GM19023 (cell line): ENCODE results near the gene MRPL4.

Experiments
- ATAC-seq: cut with Tn5 transposase; IDR thresholded peaks from one replicate; pipeline ENCODE4 v1.9.1; 2021; ENCODE audit warnings: mild to moderate bottlenecking, moderate library complexity; ENCODE audit not compliant: unreplicated experiment

MRPL4 gene

DNA sequence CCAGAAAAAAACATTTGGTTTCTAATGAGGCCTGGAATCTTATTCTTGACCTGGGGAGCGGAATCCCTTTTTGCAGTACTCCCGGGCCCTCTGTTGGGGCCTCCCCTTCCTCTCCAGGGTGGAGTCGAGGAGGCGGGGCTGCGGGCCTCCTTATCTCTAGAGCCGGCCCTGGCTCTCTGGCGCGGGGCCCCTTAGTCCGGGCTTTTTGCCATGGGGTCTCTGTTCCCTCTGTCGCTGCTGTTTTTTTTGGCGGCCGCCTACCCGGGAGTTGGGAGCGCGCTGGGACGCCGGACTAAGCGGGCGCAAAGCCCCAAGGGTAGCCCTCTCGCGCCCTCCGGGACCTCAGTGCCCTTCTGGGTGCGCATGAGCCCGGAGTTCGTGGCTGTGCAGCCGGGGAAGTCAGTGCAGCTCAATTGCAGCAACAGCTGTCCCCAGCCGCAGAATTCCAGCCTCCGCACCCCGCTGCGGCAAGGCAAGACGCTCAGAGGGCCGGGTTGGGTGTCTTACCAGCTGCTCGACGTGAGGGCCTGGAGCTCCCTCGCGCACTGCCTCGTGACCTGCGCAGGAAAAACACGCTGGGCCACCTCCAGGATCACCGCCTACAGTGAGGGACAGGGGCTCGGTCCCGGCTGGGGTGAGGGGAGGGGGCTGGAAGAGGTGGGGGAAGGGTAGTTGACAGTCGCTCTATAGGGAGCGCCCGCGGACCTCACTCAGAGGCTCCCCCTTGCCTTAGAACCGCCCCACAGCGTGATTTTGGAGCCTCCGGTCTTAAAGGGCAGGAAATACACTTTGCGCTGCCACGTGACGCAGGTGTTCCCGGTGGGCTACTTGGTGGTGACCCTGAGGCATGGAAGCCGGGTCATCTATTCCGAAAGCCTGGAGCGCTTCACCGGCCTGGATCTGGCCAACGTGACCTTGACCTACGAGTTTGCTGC, 35.1 kb downstream of the MRPL4 start, which contains the start of gene ICAM4:
Gene ICAM4 (plus strand): TSS at position 153 of the 935 bp plus-strand sequence. CDS start 58 bp downstream, at position 211.
- ATAC-seq: no peak

DNA sequence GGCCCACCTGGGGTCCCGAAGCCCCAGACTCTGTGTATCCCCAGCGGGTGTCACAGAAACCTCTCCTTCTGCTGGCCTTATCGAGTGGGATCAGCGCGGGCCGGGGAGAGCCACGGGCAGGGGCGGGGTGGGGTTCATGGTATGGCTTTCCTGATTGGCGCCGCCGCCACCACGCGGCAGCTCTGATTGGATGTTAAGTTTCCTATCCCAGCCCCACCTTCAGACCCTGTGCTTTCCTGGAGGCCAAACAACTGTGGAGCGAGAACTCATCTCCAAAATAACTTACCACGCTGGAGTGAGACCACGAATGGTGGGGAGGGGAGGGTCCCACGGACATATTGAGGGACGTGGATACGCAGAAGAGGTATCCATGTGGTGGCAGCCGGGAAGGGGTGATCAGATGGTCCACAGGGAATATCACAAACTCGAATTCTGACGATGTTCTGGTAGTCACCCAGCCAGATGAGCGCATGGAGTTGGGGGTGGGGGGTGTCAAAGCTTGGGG, 36.7 kb downstream of the MRPL4 start:
- no peak for ATAC-seq

DNA sequence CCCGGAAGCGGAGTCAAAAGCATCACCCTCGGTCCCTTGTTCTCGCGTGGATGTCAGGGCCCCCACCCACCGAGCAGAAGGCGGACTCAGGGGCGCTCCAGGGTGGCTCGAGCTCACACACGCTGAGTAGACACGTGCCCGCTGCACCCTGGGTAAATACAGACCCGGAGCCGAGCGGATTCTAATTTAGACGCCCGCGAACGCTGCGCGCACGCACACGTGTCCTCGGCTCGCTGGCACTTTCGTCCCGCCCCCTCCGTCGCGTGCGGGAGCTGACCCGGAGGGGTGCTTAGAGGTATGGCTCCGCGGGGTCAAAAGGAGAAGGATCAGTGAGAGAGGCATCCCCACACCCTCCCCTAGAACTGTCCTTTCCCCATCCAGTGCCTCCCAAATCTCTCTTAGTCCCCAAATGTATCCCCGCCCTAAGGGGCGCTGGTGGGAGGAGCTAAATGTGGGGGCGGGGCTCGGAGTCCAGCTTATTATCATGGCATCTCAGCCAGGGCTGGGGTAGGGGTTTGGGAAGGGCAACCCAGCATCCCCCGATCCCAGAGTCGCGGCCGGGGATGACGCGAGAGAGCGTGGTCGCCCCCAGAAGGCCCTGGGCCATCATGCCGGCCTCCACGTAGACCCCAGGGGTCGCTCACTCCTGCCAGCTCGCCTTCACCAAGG, 37.3 kb downstream of the MRPL4 start:
- no peak for ATAC-seq

DNA sequence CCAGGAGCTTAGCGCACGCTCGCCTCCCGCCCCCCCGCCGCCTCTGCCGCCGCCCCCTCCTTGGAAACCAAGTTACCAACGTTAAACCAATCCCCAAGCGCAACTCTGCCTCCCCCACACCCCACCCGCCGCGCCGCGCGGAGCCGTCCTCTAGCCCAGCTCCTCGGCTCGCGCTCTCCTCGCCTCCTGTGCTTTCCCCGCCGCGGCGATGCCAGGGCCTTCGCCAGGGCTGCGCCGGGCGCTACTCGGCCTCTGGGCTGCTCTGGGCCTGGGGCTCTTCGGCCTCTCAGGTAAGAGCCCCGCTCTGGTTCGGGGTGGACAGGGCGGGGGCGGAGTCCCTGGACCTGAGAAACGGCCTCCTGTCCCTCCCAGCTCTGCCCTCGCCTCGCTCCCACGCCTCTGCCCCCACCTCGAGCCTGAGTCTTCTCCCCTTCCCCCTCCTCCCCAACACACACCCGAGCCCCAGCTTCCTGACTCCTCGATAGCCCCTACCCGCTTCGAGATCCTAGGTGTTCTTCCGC, 37.9 kb downstream of the MRPL4 start, which contains the start of gene ICAM5:
Gene ICAM5 (plus strand): TSS at position 117 of the 521 bp plus-strand sequence. CDS start 92 bp downstream, at position 209.
- ATAC-seq: no peak

DNA sequence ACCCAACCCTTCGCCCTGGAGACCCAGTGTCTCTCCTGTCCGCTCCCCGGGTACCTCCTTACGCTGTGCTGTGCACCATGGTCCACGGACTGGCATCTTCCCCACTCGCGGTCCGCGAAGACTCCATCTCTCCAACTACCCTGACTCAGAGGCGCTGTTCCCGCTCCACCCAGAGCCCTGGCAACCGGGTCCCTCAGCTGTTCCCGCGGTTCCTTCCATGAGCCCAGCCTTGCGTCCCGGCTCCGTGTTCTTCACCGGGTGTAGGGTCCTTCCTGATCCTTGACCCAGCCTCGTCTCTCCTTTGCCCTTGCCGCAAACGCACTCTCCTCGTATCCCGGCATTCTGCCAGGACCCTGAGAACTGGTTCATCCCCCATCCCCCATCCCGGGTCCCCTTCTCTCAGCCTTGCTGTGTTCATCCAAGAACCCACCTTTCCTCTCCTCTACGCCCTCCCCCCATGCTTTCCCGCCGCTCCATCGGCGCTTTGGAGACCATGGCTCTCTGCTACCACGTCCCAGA, 38.4 kb downstream of the MRPL4 start:
- no peak for ATAC-seq

DNA sequence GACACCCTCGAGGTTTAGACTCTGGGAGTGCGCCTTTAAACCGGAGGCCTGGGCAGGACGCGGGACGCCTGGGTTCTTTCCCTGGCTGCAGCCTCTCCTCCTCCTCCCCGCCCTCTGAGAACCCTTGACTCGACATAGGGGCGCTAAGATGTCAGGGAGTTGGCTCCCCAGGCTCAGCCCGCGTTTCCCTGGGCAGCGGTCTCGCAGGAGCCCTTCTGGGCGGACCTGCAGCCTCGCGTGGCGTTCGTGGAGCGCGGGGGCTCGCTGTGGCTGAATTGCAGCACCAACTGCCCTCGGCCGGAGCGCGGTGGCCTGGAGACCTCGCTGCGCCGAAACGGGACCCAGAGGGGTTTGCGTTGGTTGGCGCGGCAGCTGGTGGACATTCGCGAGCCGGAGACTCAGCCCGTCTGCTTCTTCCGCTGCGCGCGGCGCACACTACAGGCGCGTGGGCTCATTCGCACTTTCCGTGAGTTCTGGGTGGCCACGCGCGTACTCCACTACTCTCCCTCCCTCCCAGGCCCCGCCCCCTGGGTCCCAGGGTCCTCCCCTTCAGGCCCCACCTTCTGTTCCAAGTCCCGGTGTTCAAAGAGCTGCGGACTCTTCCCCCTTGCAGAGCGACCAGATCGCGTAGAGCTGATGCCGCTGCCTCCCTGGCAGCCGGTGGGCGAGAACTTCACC, 39.0 kb downstream of the MRPL4 start:
- no peak for ATAC-seq

DNA sequence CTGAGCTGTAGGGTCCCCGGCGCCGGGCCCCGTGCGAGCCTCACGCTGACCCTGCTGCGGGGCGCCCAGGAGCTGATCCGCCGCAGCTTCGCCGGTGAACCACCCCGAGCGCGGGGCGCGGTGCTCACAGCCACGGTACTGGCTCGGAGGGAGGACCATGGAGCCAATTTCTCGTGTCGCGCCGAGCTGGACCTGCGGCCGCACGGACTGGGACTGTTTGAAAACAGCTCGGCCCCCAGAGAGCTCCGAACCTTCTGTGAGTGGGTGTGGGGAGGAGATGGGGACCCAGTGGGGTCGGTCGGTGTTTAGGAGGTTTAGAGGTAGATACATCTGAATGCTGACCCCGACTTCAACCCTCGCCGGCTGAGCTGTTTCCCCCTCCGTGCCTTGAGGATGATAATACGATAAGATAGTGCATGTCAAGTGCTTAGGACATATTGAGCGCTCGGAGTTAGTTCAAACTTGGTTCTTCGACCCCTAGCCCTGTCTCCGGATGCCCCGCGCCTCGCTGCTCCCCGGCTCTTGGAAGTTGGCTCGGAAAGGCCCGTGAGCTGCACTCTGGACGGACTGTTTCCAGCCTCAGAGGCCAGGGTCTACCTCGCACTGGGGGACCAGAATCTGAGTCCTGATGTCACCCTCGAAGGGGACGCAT, 39.7 kb downstream of the MRPL4 start:
- ATAC-seq: no peak

DNA sequence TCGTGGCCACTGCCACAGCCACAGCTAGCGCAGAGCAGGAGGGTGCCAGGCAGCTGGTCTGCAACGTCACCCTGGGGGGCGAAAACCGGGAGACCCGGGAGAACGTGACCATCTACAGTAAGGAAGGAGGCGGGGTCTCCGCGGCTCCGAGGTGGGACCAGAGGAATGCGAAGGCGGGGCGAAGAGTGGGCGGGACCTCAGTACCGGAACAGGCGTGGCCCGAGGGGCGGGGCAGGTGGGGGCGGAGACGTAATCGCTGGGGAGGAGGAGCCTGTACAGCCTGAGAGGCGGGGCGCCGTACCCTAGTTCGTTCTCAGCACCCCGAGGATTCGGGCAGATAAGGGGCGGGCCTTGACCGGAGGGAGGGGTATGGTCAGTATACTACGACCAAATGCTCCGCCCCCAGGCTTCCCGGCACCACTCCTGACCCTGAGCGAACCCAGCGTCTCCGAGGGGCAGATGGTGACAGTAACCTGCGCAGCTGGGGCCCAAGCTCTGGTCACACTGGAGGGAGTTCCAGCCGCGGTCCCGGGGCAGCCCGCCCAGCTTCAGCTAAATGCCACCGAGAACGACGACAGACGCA, 40.3 kb downstream of the MRPL4 start:
- no peak for ATAC-seq

DNA sequence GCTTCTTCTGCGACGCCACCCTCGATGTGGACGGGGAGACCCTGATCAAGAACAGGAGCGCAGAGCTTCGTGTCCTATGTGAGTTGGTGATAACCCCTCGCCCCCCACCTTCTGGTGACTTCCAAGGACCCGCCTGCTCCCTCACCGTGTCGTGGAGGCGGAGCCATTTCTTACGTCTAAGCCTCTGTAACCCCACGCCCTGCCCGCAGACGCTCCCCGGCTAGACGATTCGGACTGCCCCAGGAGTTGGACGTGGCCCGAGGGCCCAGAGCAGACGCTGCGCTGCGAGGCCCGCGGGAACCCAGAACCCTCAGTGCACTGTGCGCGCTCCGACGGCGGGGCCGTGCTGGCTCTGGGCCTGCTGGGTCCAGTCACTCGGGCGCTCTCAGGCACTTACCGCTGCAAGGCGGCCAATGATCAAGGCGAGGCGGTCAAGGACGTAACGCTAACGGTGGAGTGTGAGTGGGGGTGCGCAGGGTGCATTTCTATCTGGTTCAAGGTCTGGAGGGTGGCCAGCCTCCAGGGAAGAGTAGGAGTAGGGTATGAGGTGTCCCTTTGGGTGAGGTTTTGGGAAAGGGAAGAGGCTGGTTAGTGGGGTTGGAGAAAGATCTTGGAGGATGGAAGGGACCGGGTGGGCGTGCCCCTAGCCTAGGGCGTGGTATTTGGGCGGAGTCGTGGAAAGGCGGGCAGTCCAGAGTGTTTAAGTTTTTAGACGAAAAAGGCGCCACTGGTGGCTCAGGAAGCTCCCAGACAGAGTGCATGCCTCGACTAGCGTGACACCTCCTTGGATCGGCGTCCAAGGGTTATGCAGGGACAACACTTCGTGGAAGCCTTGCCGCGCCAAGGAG, 41.0 kb downstream of the MRPL4 start:
- no peak for ATAC-seq

DNA sequence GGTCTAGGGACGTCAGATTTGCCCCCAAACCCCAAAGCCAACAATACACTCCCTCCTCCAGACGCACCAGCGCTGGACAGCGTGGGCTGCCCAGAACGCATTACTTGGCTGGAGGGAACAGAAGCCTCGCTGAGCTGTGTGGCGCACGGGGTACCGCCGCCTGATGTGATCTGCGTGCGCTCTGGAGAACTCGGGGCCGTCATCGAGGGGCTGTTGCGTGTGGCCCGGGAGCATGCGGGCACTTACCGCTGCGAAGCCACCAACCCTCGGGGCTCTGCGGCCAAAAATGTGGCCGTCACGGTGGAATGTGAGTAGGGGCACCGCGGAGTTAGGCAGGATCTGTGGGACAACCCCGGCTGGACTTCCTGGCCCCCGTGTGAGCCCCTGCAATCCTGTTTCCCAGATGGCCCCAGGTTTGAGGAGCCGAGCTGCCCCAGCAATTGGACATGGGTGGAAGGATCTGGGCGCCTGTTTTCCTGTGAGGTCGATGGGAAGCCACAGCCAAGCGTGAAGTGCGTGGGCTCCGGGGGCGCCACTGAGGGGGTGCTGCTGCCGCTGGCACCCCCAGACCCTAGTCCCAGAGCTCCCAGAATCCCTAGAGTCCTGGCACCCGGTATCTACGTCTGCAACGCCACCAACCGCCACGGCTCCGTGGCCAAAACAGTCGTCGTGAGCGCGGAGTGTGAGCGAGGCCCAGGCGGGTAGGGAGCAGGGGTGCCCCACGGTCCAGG, 41.8 kb downstream of the MRPL4 start:
- no peak for ATAC-seq

DNA sequence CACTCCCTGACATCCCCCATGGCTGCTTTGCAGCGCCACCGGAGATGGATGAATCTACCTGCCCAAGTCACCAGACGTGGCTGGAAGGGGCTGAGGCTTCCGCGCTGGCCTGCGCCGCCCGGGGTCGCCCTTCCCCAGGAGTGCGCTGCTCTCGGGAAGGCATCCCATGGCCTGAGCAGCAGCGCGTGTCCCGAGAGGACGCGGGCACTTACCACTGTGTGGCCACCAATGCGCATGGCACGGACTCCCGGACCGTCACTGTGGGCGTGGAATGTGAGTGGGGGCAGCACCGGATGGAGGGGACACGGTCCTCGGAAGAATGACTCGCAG, 42.3 kb downstream of the MRPL4 start:
- ATAC-seq: no peak

DNA sequence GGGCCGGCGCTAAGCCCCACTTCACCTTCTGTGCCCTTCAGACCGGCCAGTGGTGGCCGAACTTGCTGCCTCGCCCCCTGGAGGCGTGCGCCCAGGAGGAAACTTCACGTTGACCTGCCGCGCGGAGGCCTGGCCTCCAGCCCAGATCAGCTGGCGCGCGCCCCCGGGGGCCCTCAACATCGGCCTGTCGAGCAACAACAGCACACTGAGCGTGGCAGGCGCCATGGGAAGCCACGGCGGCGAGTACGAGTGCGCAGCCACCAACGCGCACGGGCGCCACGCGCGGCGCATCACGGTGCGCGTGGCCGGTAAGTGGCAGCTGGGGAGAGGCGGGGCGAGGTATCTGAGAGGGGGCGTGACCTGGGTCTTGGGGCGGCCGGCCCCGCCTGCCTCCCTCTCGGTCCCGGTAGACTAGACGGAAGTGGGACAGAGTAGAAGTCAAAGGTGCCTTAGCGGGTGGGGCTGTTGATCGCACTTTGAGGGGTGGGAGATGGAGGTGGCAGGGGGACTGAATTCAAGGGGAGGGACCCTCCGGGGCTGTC, 43.4 kb downstream of the MRPL4 start:
- ATAC-seq: peak; percentile 46

DNA sequence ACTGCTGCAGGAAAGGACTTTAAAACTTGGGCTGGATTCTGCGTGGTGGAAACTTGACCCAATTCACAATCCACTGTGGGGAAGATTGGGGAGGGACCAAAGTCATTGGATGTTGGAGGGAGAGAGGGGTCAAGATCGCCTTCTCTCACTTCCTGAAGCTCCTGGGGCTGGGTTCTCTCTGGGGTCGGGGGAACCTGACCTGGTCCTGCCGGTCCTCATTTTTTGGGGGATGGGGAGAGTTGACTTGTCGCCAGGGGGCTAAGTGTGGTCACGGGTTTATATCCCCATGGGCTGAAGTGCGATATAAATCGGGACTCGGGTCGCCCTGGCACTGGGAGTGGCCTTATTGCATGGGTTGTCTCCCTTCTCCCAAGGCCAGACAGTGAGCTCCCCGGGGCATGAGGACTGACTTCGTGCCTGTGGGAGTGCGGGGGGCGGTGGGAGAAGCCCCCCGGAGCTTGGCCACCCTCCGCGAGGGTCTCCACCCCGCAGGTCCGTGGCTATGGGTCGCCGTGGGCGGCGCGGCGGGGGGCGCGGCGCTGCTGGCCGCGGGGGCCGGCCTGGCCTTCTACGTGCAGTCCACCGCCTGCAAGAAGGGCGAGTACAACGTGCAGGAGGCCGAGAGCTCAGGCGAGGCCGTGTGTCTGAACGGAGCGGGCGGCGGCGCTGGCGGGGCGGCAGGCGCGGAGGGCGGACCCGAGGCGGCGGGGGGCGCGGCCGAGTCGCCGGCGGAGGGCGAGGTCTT, 44.0 kb downstream of the MRPL4 start:
- no peak for ATAC-seq

DNA sequence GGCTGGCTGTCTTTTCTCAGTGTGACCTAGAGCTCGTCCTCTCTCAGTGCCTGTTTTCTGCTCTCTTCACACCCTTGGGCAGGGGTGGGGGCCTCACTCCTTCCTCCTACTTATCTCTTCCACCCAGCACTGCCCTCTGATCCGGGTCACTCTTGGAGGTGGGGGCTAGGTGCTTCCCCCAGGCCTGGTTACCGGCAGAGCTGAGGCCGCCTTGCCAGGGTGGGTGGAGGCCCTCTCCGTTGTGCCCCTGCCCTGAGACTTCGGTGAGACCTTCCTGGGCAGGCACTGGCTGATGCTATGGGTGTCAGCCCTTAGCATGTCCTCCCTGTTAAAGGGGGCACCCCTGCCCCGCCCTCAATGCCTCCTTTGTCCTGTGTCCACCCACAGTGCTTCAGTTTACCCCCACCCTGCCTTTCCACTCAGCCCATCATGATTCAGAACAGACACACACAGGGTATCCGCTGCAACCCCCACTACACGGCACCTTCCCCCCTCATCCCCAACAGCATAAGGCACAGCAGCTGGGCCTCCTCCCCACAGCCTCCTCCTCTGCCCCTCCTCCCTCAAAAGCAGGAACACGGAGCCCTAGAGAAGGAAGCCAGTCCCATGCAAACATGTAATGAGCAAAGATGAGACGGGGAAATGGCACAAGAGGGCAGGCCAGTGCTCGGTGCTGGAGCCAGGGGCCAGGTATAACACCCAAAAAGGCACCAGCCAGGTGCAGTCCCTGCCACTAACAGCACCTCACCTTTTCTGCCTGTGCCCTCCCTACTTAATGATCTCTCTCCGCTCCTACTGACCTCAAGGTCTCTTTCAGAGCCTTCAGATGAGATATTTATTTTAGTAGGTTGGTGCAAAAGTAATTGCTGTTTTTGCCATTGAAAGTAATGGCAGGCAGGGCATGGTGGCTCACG, 47.8 kb downstream of the MRPL4 start:
- ATAC-seq: no peak

DNA sequence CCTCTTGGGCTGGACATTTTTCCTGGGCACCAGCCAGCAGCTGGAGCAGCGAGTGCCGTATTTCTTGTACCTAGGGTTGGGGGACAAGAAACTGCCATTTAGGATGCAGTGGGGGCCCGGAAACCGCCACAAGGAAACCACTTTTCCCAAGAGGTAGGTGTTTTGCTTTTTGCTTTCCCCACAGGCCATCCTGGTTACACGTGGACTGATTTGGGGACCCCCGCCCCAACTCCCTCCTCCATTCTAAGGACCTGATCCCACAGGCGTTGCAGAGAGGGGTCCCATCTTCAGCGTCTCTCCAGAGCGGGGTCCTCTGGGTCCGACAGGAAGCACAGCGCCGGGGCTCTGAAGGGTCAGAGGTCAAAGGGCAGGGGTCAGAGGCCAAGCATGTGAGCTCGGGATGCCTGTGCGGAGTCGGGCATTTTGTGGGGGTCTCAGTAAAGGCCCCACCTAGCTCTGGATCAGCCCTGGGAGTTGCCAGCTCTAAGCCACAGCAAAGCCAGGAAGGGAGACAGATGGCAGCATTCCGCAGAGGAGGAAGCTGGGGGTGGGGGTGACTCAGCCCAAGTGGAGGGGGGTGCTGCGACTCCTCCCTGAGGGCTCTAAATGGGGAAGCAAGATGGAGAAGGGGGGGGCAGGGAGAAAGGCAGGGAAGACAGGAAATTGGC, 53.3 kb downstream of the MRPL4 start:
- no peak for ATAC-seq

DNA sequence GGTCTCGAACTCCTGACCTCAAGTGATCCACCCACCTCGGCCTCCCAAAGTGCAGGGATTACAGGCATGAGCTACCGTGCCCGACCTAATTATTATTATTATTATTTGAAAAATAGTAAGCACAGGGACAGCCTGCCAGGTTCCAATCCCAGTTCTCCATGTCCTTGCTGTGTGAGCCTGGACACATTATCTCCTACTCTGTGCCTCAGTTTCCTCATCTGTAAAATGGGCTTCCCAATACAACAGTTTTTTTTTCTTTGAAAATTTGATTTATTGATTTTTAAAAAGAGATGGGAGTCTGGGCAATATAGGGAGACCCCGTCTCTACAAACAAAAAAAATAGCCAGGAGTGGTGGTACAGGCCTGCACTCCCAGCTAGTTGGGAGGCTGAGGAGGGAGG, 54.3 kb downstream of the MRPL4 start:
- no peak for ATAC-seq
